Stimulated activated naive CD8-positive, alpha-beta T cell treated with anti-CD3 and anti-CD28 coated beads, Interleukin-15, Interleukin-2, amounts not matched to agents 100 U/mL and 50 U/mL, for 24 hours (primary cell): ENCODE measurements around the gene FAM3D.

Experiments
- ATAC-seq: fragments of 150-1000 bp; cut with Tn5 transposase; one replicate; pipeline ENCODE4 v1.10.0; 2021
- DNase-seq: peaks from one replicate; pipeline ENCODE4 v3.0.0; 2021

The FAM3D gene

GRCh38 chr3:58656631-58657030 lies 9.9 kb downstream of the FAM3D start:
- ATAC-seq (no peak), DNase-seq (no peak)

GRCh38 chr3:58654466-58654865 lies 12.1 kb downstream of the FAM3D start:
- DNase-seq (no peak), ATAC-seq (no peak)

- DNase-seq: no peak
- no peak for ATAC-seq
These were observed 13.9 kb downstream of the FAM3D start for GRCh38 chr3:58652624-58653023.

- ATAC-seq (no peak), DNase-seq (no peak)
These were observed 15.3 kb downstream of the FAM3D start for GRCh38 chr3:58651276-58651675.

GRCh38 chr3:58647381-58648141 lies 19.0 kb downstream of the FAM3D start:
- DNase-seq (no peak), ATAC-seq (no peak)

- DNase-seq: no peak
- ATAC-seq: no peak
These were observed 20.1 kb downstream of the FAM3D start for GRCh38 chr3:58646503-58646902.

GRCh38 chr3:58645726-58646125 lies 20.8 kb downstream of the FAM3D start:
- DNase-seq: no peak
- no peak for ATAC-seq

- DNase-seq (no peak), ATAC-seq (no peak)
These were observed 23.7 kb downstream of the FAM3D start for GRCh38 chr3:58642846-58643245.

GRCh38 chr3:58640700-58641372 lies 25.7 kb downstream of the FAM3D start:
- peak; percentile 75 for DNase-seq

GRCh38 chr3:58639842-58640241 lies 26.7 kb downstream of the FAM3D start:
- ATAC-seq: no peak
- DNase-seq: no peak

More at GRCh38 chr3:58640700-58641372, 25.7 kb downstream of the FAM3D start:
- peak; percentile 73 for ATAC-seq

GRCh38 chr3:58639001-58639400 lies 27.6 kb downstream of the FAM3D start:
- DNase-seq (no peak), ATAC-seq (no peak)

- ATAC-seq: no peak
- DNase-seq: no peak
These were observed 28.0 kb downstream of the FAM3D start for GRCh38 chr3:58638591-58638990.

- DNase-seq (no peak), ATAC-seq (no peak)
These were observed 29.1 kb downstream of the FAM3D start for GRCh38 chr3:58637509-58637908.

- no peak for ATAC-seq
- no peak for DNase-seq
These were observed 30.9 kb downstream of the FAM3D start for GRCh38 chr3:58635371-58636285.

GRCh38 chr3:58633157-58633865 lies 33.3 kb downstream of the FAM3D start:
- ATAC-seq (no peak), DNase-seq (no peak)

- ATAC-seq: no peak
- no peak for DNase-seq
These were observed 34.8 kb downstream of the FAM3D start for GRCh38 chr3:58631742-58632141.

GRCh38 chr3:58630710-58631092 lies 35.9 kb downstream of the FAM3D start:
- ATAC-seq (no peak), DNase-seq (no peak)

GRCh38 chr3:58630076-58630709 lies 36.4 kb downstream of the FAM3D start:
- ATAC-seq: no peak
- DNase-seq: peak; percentile 76

- DNase-seq (no peak), ATAC-seq (no peak)
These were observed 36.9 kb downstream of the FAM3D start for GRCh38 chr3:58629629-58630028.

GRCh38 chr3:58628823-58629562 lies 37.6 kb downstream of the FAM3D start:
- no peak for DNase-seq
- no peak for ATAC-seq

- no peak for ATAC-seq
- DNase-seq: no peak
These were observed 38.6 kb downstream of the FAM3D start for GRCh38 chr3:58627941-58628340.
